GM18511 (cell line): ENCODE measurements around the gene CCDC138.
"Not testable (repeated sequence)": the region's sequence is repeated elsewhere in the genome, so short reads cannot be mapped to it uniquely, and the experiment has no call there.

ENCODE experiments used
- ATAC-seq: cut with Tn5 transposase; IDR thresholded peaks from one replicate; pipeline ENCODE4 v1.9.1; 2021; ENCODE audit warnings: mild to moderate bottlenecking, moderate library complexity; ENCODE audit not compliant: unreplicated experiment

CCDC138 gene

GRCh38 chr2:108786354-108787215 is at the start of gene CCDC138:
Gene CCDC138 (plus strand): TSS chr2:108786771. CDS start chr2:108786823, 52 bp downstream.
- ATAC-seq, result peak; percentile 97

- not testable (repeated sequence) for ATAC-seq
These were observed 28.6 kb upstream of the CCDC138 start for GRCh38 chr2:108757973-108758372.

GRCh38 chr2:108762618-108763017 is 24.0 kb upstream of the CCDC138 start:
- ATAC-seq, result not testable (repeated sequence)

- ATAC-seq, result not testable (repeated sequence)
These were observed 19.9 kb upstream of the CCDC138 start for GRCh38 chr2:108766671-108767070.

GRCh38 chr2:108767859-108768258 is 18.7 kb upstream of the CCDC138 start:
- not testable (repeated sequence) for ATAC-seq

GRCh38 chr2:108776475-108776874 is 10.1 kb upstream of the CCDC138 start:
- ATAC-seq, result peak; percentile 92

GRCh38 chr2:108778857-108779256 is 7.7 kb upstream of the CCDC138 start:
- ATAC-seq, result no peak

GRCh38 chr2:108786008-108786353 is 590 bp upstream of the CCDC138 start:
- ATAC-seq, result no peak

- ATAC-seq, result no peak
These were observed 608 bp downstream of the CCDC138 start for GRCh38 chr2:108787216-108787541.

- ATAC-seq, result no peak
These were observed 16.6 kb downstream of the CCDC138 start for GRCh38 chr2:108803045-108803736.

- no peak for ATAC-seq
These were observed 18.5 kb downstream of the CCDC138 start for GRCh38 chr2:108805032-108805431.

GRCh38 chr2:108805782-108806181 is 19.2 kb downstream of the CCDC138 start:
- no peak for ATAC-seq

GRCh38 chr2:108806371-108807113 is 20.0 kb downstream of the CCDC138 start:
- ATAC-seq, result no peak

GRCh38 chr2:108809936-108810335 is 23.4 kb downstream of the CCDC138 start:
- ATAC-seq, result no peak

- no peak for ATAC-seq
These were observed 24.7 kb downstream of the CCDC138 start for GRCh38 chr2:108810993-108811957.

- ATAC-seq, result no peak
These were observed 27.2 kb downstream of the CCDC138 start for GRCh38 chr2:108813732-108814131.

GRCh38 chr2:108820482-108820881 is 33.9 kb downstream of the CCDC138 start:
- ATAC-seq, result no peak

GRCh38 chr2:108823286-108823685 is 36.7 kb downstream of the CCDC138 start:
- no peak for ATAC-seq

GRCh38 chr2:108824316-108825070 is 37.9 kb downstream of the CCDC138 start:
- ATAC-seq, result no peak

GRCh38 chr2:108825254-108825653 is 38.7 kb downstream of the CCDC138 start:
- ATAC-seq, result no peak
